COLO668 (cell line): ENCODE results near the gene RMC1.

ENCODE experiments used
- DNase-seq: peaks from one replicate; lab custom pipeline; 2025; ENCODE audit not compliant: unreplicated experiment; lab: John Stamatoyannopoulos, UW

Gene RMC1

DNA sequence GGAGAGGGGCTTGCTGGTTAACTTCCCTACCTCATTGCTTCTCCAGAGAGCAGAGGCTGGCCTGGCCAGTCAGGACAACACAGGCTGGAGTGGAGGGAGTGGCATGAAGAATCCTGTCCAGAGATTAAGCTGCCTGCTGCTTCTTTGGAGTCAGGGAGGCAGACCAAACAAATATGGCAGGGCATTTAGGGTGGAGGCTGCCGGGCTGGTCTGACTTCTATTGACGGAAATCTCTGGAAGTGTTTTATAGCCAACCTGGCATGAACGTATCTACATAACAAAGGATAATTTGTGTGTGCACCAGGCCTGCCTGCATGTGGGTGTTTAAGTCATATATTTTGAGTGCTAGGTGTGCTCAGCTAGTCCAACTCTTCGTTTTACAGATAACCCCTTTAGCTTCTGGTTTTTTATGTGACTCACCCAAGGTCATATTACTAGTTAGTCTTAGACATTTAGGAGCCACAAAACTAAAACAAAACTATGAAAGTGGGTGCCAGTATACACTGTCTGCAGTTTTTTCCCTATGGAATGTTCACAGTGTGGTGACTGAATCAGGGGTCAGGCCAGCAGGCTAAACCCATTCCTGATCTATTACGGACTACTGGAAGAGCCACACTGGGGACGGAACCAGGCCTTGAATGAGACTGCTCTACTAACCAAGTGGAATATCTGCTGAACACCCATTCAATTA, 77.5 kb downstream of the RMC1 start:
- DNase-seq = no peak
